Lung (tissue), 12 donors: ENCODE measurements around the gene RNF43. TPM values are rescaled to one million over a fixed set of nuclear protein-coding genes. Genes with fewer than 3 reads are reported as not detected.

Experiments used
- ATAC-seq: fragments of 200-7000 bp; cut with Tn5 transposase; one replicate; pipeline ENCODE4 v1.9.1; 2020; ENCODE audit warnings: moderate number of reproducible peaks; ENCODE audit not compliant: insufficient read depth, low FRiP score
- DNase-seq, 3 donors: peaks; one replicate each; pipeline ENCODE4 v3.0.0-alpha.2; 2013 to 2017
- H3K27ac ChIP-seq, 2 donors: one replicate each; pipeline ENCODE4 v1.5.1; 2013; ENCODE audit warnings: mild to moderate bottlenecking in 2 of 2, moderate library complexity in 2 of 2, control low read depth in 1 of 2, inconsistent platforms in 1 of 2, low read depth in 1 of 2, low read length in 1 of 2
- H3K27me3 ChIP-seq, 3 donors: one replicate each; pipeline ENCODE4 v1.5.1; 2013; ENCODE audit warnings: low read length in 2 of 3; ENCODE audit not compliant: control insufficient read depth in 3 of 3, insufficient read depth in 3 of 3
- H3K36me3 ChIP-seq, 4 donors: one replicate each; pipeline ENCODE4 v1.5.1; 2013; ENCODE audit warnings: low read length in 4 of 4, mild to moderate bottlenecking in 1 of 4, moderate library complexity in 1 of 4; ENCODE audit not compliant: control insufficient read depth in 4 of 4, insufficient read depth in 4 of 4
- H3K4me1 ChIP-seq, 5 donors: one replicate each; pipeline ENCODE4 v1.5.1; 2013; ENCODE audit warnings: low read length in 5 of 5, mild to moderate bottlenecking in 2 of 5, moderate library complexity in 1 of 5; ENCODE audit not compliant: control insufficient read depth in 5 of 5, insufficient read depth in 5 of 5
- H3K4me3 ChIP-seq: one replicate; pipeline ENCODE4 v1.5.1; 2013; ENCODE audit warnings: mild to moderate bottlenecking, control low read depth, moderate library complexity
- H3K9ac ChIP-seq, 2 donors: one replicate each; pipeline ENCODE4 v1.5.1; 2013; ENCODE audit warnings: low read length in 2 of 2, control low read depth in 1 of 2; ENCODE audit not compliant: insufficient read depth in 1 of 2
- H3K9me3 ChIP-seq, 4 donors: one replicate each; pipeline ENCODE4 v1.5.1; 2013; ENCODE audit warnings: low read length in 3 of 4, mild to moderate bottlenecking in 1 of 4, moderate library complexity in 1 of 4; ENCODE audit not compliant: control insufficient read depth in 4 of 4, insufficient read depth in 3 of 4
- CTCF ChIP-seq: IDR thresholded peaks from 2 replicates; pipeline ENCODE4 v1.5.1; 2012; ENCODE audit warnings: mild to moderate bottlenecking; ENCODE audit errors: control extremely low read depth, extremely low read depth
- WGBS, 2 donors: extraction: QIAGEN DNeasy Blood & Tissue Kit; methylation state at CpG; one replicate each; pipeline ENCODE4 v1.1.7; 2013; 5-methylcytosine and 5-hydroxymethylcytosine counted together
- polyA plus RNA-seq, 2 donors: library from polyadenylated mRNA; stranded (reverse); fragments of 200-250 nt; gene quantifications; one replicate each; pipeline ENCODE4 v1.2.1, GENCODE V29; 2013
- total RNA-seq, 2 donors: library from RNA; depleted of rRNA in 1 of 2; stranded (reverse); fragments of >200 nt in 1 of 2; gene quantifications; one replicate each; pipeline ENCODE4 v1.2.1, GENCODE V29; 2014 to 2021
- donor health status: control.
- donor health status: control.
- donor health status: Bipolar disorder and iron deficiency.
- donor health status: healthy.
- donor health status: DM: yes; HTN: yes; CAD: no.

The RNF43 gene
- total and polyA plus RNA-seq, 4 donors: 3.7 to 32.9 (median 7.8) TPM

GRCh38 chr17:58371300-58371950 is 45.9 kb downstream of the RNF43 start:
- Histone ChIP-seq H3K36me3 (peaks cover 0 to 2% (median 0%) of the 10 kb centered on the region in 4 donors), H3K27me3 (no peaks in the 10 kb centered on the region), H3K4me1 (peaks cover 0 to 4% (median 0%) of the 10 kb centered on the region in 5 donors), H3K27ac (no peak overlapping the region), H3K4me3 (no peak overlapping the region), H3K9ac (no peak overlapping the region), H3K9me3 (no peaks in the 10 kb centered on the region)
- WGBS, 2 donors: 83% methylated on average over 6 of the region's 6 CpGs
- no peak for DNase-seq
- no peak for ATAC-seq
- TF ChIP-seq CTCF: no peak

- DNase-seq (no peak), ATAC-seq (no peak)
- Histone ChIP-seq H3K27me3 (no peaks in the 10 kb centered on the region), H3K27ac (no peak overlapping the region), H3K9ac (no peak overlapping the region), H3K4me3 (no peak overlapping the region), H3K4me1 (no peaks in the 10 kb centered on the region), H3K9me3 (no peaks in the 10 kb centered on the region), H3K36me3 (peaks cover 0 to 2% (median 0%) of the 10 kb centered on the region in 4 donors)
- TF ChIP-seq CTCF: no peak
- WGBS, 2 donors: 89% methylated on average over 9 of the region's 9 CpGs
These were observed 46.6 kb downstream of the RNF43 start for GRCh38 chr17:58370716-58371115.

- no peak overlapping the region for H3K9ac ChIP-seq
- ATAC-seq (no peak), DNase-seq (no peak)
- no peaks in the 10 kb centered on the region for H3K9me3 ChIP-seq
- peaks cover 0 to 2% (median 0%) of the 10 kb centered on the region in 4 donors for H3K36me3 ChIP-seq
- H3K4me3 ChIP-seq: no peak overlapping the region
- no peaks in the 10 kb centered on the region for H3K4me1 ChIP-seq
- no peak for TF ChIP-seq CTCF
- no peaks in the 10 kb centered on the region for H3K27me3 ChIP-seq
- H3K27ac ChIP-seq: no peak overlapping the region
- WGBS, 2 donors: 93 to 95% methylated on average over 5 of the region's 5 CpGs
These were observed 47.0 kb downstream of the RNF43 start for GRCh38 chr17:58370309-58370708.
